GM12878 (cell line): Measurements from ENCODE around the gene RASGEF1B. TPM values are rescaled to one million over a fixed set of nuclear protein-coding genes. Genes with fewer than 3 reads are reported as not detected.

Experiments
- ATAC-seq: fragments of 200-7000 bp; cut with Tn5 transposase; 3 replicates; pipeline ENCODE4 v1.9.1; 2020; ENCODE audit warnings: mild to moderate bottlenecking, moderate library complexity
- BruUV-seq: library from RNA; stranded (reverse); fragments of 400-500 nt; replicated peaks from 2 replicates; lab custom pipeline; 2021; lab: Mats Ljungman, UMichigan
- CTCF ChIA-PET: fragments of 300-600 bp; sonication (Branson Sonifier 250); formaldehyde crosslinking; extraction: SDS; loops from one replicate; lab custom pipeline; 2021; ENCODE audit warnings: inconsistent platforms; lab: Yijun Ruan, JAX
- POLR2A ChIA-PET: fragments of 350-600 bp; formaldehyde crosslinking; extraction: SDS; loops from one replicate; lab custom pipeline; 2021; ENCODE audit warnings: inconsistent platforms; lab: Charles Lee
- RAD21 ChIA-PET: fragments of 300-600 bp; sonication (Branson Sonifier 250); formaldehyde crosslinking; loops from one replicate; lab custom pipeline; 2023; ENCODE audit warnings: antibody characterized with exemption; ENCODE audit not compliant: unreplicated experiment; lab: Charles Lee
- SMC1A ChIA-PET: fragments of 300-600 bp; sonication (Branson Sonifier 250); formaldehyde crosslinking; loops from one replicate; lab custom pipeline; 2023; ENCODE audit not compliant: unreplicated experiment, uncharacterized antibody; lab: Charles Lee
- DNase-seq: peaks from one replicate; pipeline ENCODE4 v3.0.0-alpha.2; 2011; ENCODE audit warnings: low read depth, low spot score
- FAIRE-seq: peaks from 3 replicates; lab custom pipeline; 2011; peaks lifted over from hg19 to GRCh38; lab: Jason Lieb, UNC
- H2AFZ ChIP-seq: 2 replicates; pipeline ENCODE4 v1.6.0; 2011; ENCODE audit warnings: low read depth, low read length, control low read depth; ENCODE audit not compliant: control insufficient read depth
- H3K27ac ChIP-seq: 2 replicates; pipeline ENCODE4 v1.5.1; 2011; ENCODE audit warnings: control low read depth; ENCODE audit not compliant: control insufficient read depth, insufficient read depth
- H3K27me3 ChIP-seq, 2 experiments: replicated peaks in 1 of 2; 2 replicates each; pipeline versions ENCODE4 v1.6.0 to v1.6.1; 2011; ENCODE audit warnings: low read length in 1 of 2; ENCODE audit not compliant: control insufficient read depth in 2 of 2, insufficient read depth in 2 of 2
- H3K36me3 ChIP-seq, 2 experiments: 2 replicates each; pipeline ENCODE4 v1.5.1; 2011; ENCODE audit warnings: low read length in 1 of 2; ENCODE audit not compliant: control insufficient read depth in 2 of 2, insufficient read depth in 2 of 2
- H3K4me1 ChIP-seq: 2 replicates; pipeline ENCODE4 v1.6.1; 2011; ENCODE audit warnings: mild to moderate bottlenecking, low read length, moderate library complexity, mixed read lengths; ENCODE audit not compliant: control insufficient read depth, insufficient read depth
- H3K4me2 ChIP-seq: 2 replicates; pipeline ENCODE4 v1.6.0; 2011; ENCODE audit warnings: control low read depth; ENCODE audit not compliant: control insufficient read depth, insufficient read depth
- H3K4me3 ChIP-seq: fragments of 200-600 bp; sonication (generic); 2 replicates; pipeline ENCODE4 v1.5.1; 2016
- H3K79me2 ChIP-seq: 2 replicates; pipeline ENCODE4 v1.6.0; 2011; ENCODE audit warnings: low read length; ENCODE audit not compliant: control insufficient read depth, insufficient read depth
- H3K9ac ChIP-seq: 2 replicates; pipeline ENCODE4 v1.8.0; 2011; ENCODE audit warnings: low read length, control low read depth, mixed read lengths; ENCODE audit not compliant: control insufficient read depth, insufficient read depth
- H3K9me3 ChIP-seq: replicated peaks from 3 replicates; pipeline ENCODE4 v1.5.1; 2011; ENCODE audit warnings: mild to moderate bottlenecking, low read length; ENCODE audit not compliant: control insufficient read depth, insufficient read depth
- H4K20me1 ChIP-seq: 2 replicates; pipeline ENCODE4 v1.6.0; 2011; ENCODE audit not compliant: control insufficient read depth, insufficient read depth
- ATF7 ChIP-seq: fragments of 450-650 bp; IDR thresholded peaks from 2 replicates; pipeline ENCODE4 v1.6.1; 2016; ENCODE audit warnings: low read depth, mild to moderate bottlenecking
- IKZF2 ChIP-seq, 2 experiments: fragments of 450-650 bp; IDR thresholded peaks; 2 replicates each; pipeline ENCODE4 v1.6.1; 2017; ENCODE audit warnings: mild to moderate bottlenecking in 2 of 2, moderate library complexity in 2 of 2
- IRF4 ChIP-seq: IDR thresholded peaks from 2 replicates; pipeline ENCODE4 v1.6.1; 2011; ENCODE audit warnings: low read depth, low read length
- NFIC ChIP-seq: IDR thresholded peaks from 2 replicates; pipeline ENCODE4 v1.6.1; 2012; ENCODE audit warnings: low read depth, mild to moderate bottlenecking, inconsistent platforms, low read length, moderate library complexity
- RUNX3 ChIP-seq: IDR thresholded peaks from 2 replicates; pipeline ENCODE4 v1.6.1; 2012; ENCODE audit warnings: low read length, inconsistent platforms
- SPI1 ChIP-seq: IDR thresholded peaks from 2 replicates; pipeline ENCODE4 v1.6.1; 2011; ENCODE audit warnings: low read depth, mild to moderate bottlenecking, low read length, moderate library complexity, borderline replicate concordance; ENCODE audit not compliant: insufficient read depth
- WGBS: methylation state at CpG from one replicate; pipeline ENCODE4 v1.1.6; 2016; ENCODE audit warnings: low lambda C conversion rate; ENCODE audit not compliant: insufficient replicate concordance, insufficient coverage; ENCODE audit errors: missing lambda C conversion rate; 5-methylcytosine and 5-hydroxymethylcytosine counted together
- in situ Hi-C: fragments of 300-500 bp; cut with MboI; formaldehyde crosslinking; loops from 9 replicates; pipeline ENCODE4 v1.14.3; 2018; ENCODE audit warnings: mixed read lengths
- intact Hi-C: fragments of 100-400 bp; cut with micrococcal nuclease; formaldehyde crosslinking; loops from one replicate; pipeline ENCODE4 v1.14.2; 2022; ENCODE audit not compliant: unreplicated experiment
- polyA plus RNA-seq, 11 experiments: library from polyadenylated mRNA; depleted of rRNA in 4 of 11; unstranded in 6 of 11; stranded (reverse) in 5 of 11; fragments of >200 nt; fragmentation: Nextera tagmentation in 4 of 11; fragmentation: Illumina TruSeq in 1 of 11; extraction: Ambion mirVana in 4 of 11; extraction: Trizol in 1 of 11; gene quantifications; 1 replicate in 1 of 11; 2 replicates in 10 of 11; pipeline versions ENCODE4 v1.2.1 to v1.2.3, GENCODE V29; 2011 to 2016; ENCODE audit warnings: inconsistent platforms in 2 of 11, missing spikeins in 2 of 11, low read depth in 1 of 11
- total RNA-seq, 4 experiments: library from RNA; depleted of rRNA in 3 of 4; stranded (reverse); fragments of >200 nt in 3 of 4; fragmentation: Illumina TruSeq in 1 of 4; extraction: Trizol in 1 of 4; gene quantifications; 2 replicates each; pipeline versions ENCODE4 v1.2.1 to v1.2.3, GENCODE V29; 2013 to 2021

Gene RASGEF1B
- total and polyA plus RNA-seq, 10 of the 15 experiments (the other 5 are each of a cell fraction or from before 2014, with no cell fraction given), result 0.03 to 0.24 (median 0.10) TPM; not detected in 2

DNA sequence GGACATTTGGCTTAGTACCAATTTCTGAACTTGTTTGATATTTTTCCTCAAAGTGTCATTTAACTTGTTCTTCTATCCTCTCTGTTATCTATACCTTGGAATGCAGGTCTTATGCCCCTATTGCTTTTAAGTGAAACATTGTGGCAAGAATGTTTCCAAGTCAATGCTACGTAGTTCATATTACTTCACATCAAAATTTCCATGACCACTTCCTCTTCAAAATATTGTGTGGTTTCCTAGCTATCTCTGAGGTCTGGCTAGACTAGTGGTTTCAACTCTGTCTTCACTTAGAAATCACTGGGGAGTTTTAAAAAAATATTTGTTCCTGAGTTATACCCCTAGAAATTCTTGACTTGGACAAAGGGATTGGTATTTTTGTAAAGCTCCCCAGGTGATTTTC is 20.2 kb upstream of the RASGEF1B start:
- DNase-seq (no peak), FAIRE-seq (no peak), ATAC-seq (0 out of 3 replicates have a peak, but pooled peaks have one; percentile 22)
- 0% methylated on average over 1 of the region's 1 CpG for WGBS
- in situ Hi-C loops, result no loop called here
- H3K9ac ChIP-seq, result no peak overlapping the region
- ChIA-PET POLR2A (interaction anchor here (0.6 kb wide), 1 partner anchor 1430 kb away, joined by 3 read pairs; no protein-coding TSS in a partner anchor), CTCF (interaction anchor here (1.1 to 1.9 kb wide), 2 partner anchors 20 to 25 kb away, joined by 4 read pairs; partner anchors contain the start of gene RASGEF1B), RAD21 (no interaction called here)
- H3K4me3 ChIP-seq, result no peak overlapping the region
- no peaks in the 10 kb centered on the region for H3K9me3 ChIP-seq
- no peak overlapping the region for H3K27ac ChIP-seq
- H3K4me1 ChIP-seq, result no peaks in the 10 kb centered on the region; the same call in 1 of the 2 replicates
- no peak overlapping the region for H3K4me2 ChIP-seq
- BruUV-seq, result no TSS peak
- H3K27me3 ChIP-seq, result 0 out of 4 replicates have a peak, but pooled peaks cover 0 to 3% of the 10 kb centered on the region in 2 experiments
- H2AFZ ChIP-seq, result no peak overlapping the region
- TF ChIP-seq IRF4 (no peak), NFIC (peak; percentile 59), IKZF2 (IDR thresholded peaks at IDR 0.05) (peak in 1 of 2 experiments; percentile 29; a peak in 1 of 4 replicates), ATF7 (0 out of 2 replicates have a peak, but pooled peaks have one; percentile 12), SPI1 (peak; percentile 24; the same call in 1 of the 2 replicates), RUNX3 (peak; percentile 82)
- TF ChIP-seq, all 136 proteins: peak for 5
- Histone ChIP-seq H3K79me2 (no peaks in the 10 kb centered on the region), H3K36me3 (no peaks in the 10 kb centered on the region), H4K20me1 (no peaks in the 10 kb centered on the region)
- SMC1A ChIA-PET, result interaction anchor here (0.6 to 1.0 kb wide), 3 partner anchors 12 to 1094 kb away, joined by 3 to 5 read pairs (median 3); no protein-coding TSS in a partner anchor
- intact Hi-C loops, result no loop called here
